ENCODE data around the gene WFIKKN1. TPM values are rescaled to one million over a fixed set of nuclear protein-coding genes. Genes with fewer than 3 reads are reported as not detected.

The WFIKKN1 gene
- total RNA-seq, 1 experiment from 2014 or later = not detected

- Histone ChIP-seq H2AFZ (ENCODE audit: low read length) (no peak overlapping the region), H3K27ac (ENCODE audit: low read length) (no peak overlapping the region), H3K79me2 (ENCODE audit: low read length) (peaks cover 13% of the 10 kb centered on the region), H3K27me3 (ENCODE audit: low read length) (no peaks in the 10 kb centered on the region), H3K36me3 (ENCODE audit: insufficient read depth, low read length) (no peaks in the 10 kb centered on the region; the same call in 1 of the 2 replicates), H3K9ac (ENCODE audit: low read length) (no peak overlapping the region), H3K4me3 (ENCODE audit: low read length) (no peak overlapping the region), H4K20me1 (ENCODE audit: insufficient read depth, low read depth, low read length) (peaks cover 20% of the 10 kb centered on the region), H3K9me2 (replicated peaks; ENCODE audit: insufficient read depth, low read length) (no peaks in the 10 kb centered on the region), H3K9me3 (ENCODE audit: low read length) (no peaks in the 10 kb centered on the region), H3K4me2 (ENCODE audit: low read depth, low read length, poor library complexity, severe bottlenecking) (no peak overlapping the region), H3K4me1 (ENCODE audit: low read length) (peaks cover 15% of the 10 kb centered on the region)
- DNase-seq = no peak
Observed at GRCh38 chr16:676913-677312, 46.1 kb downstream of the WFIKKN1 start.

GRCh38 chr16:677316-678190 is 46.8 kb downstream of the WFIKKN1 start:
- Histone ChIP-seq H3K9ac (ENCODE audit: low read length) (no peak overlapping the region), H3K9me3 (ENCODE audit: low read length) (no peaks in the 10 kb centered on the region), H3K4me2 (ENCODE audit: low read depth, low read length, poor library complexity, severe bottlenecking) (no peak overlapping the region), H2AFZ (ENCODE audit: low read length) (no peak overlapping the region), H3K9me2 (replicated peaks; ENCODE audit: insufficient read depth, low read length) (no peaks in the 10 kb centered on the region), H3K36me3 (ENCODE audit: insufficient read depth, low read length) (peaks cover 4% of the 10 kb centered on the region; the same call in 1 of the 2 replicates), H3K79me2 (ENCODE audit: low read length) (peaks cover 20% of the 10 kb centered on the region), H3K4me3 (ENCODE audit: low read length) (no peak overlapping the region), H3K27me3 (ENCODE audit: low read length) (no peaks in the 10 kb centered on the region), H3K4me1 (ENCODE audit: low read length) (peaks cover 21% of the 10 kb centered on the region), H3K27ac (ENCODE audit: low read length) (no peak overlapping the region), H4K20me1 (ENCODE audit: insufficient read depth, low read depth, low read length) (peaks cover 20% of the 10 kb centered on the region)
- DNase-seq = no peak

GRCh38 chr16:678209-678857 is 47.5 kb downstream of the WFIKKN1 start:
- Histone ChIP-seq H3K4me3 (ENCODE audit: low read length) (no peak overlapping the region), H3K36me3 (ENCODE audit: insufficient read depth, low read length) (peaks cover 4% of the 10 kb centered on the region; the same call in 1 of the 2 replicates), H3K9ac (ENCODE audit: low read length) (no peak overlapping the region), H3K27ac (ENCODE audit: low read length) (no peak overlapping the region), H3K9me2 (replicated peaks; ENCODE audit: insufficient read depth, low read length) (no peaks in the 10 kb centered on the region), H2AFZ (ENCODE audit: low read length) (no peak overlapping the region), H3K4me2 (ENCODE audit: low read depth, low read length, poor library complexity, severe bottlenecking) (no peak overlapping the region), H3K9me3 (ENCODE audit: low read length) (no peaks in the 10 kb centered on the region), H4K20me1 (ENCODE audit: insufficient read depth, low read depth, low read length) (peaks cover 20% of the 10 kb centered on the region), H3K79me2 (ENCODE audit: low read length) (peaks cover 26% of the 10 kb centered on the region), H3K27me3 (ENCODE audit: low read length) (no peaks in the 10 kb centered on the region), H3K4me1 (ENCODE audit: low read length) (peaks cover 29% of the 10 kb centered on the region)
- DNase-seq = no peak

- Histone ChIP-seq H3K9me2 (replicated peaks; ENCODE audit: insufficient read depth, low read length) (no peaks in the 10 kb centered on the region), H3K9me3 (ENCODE audit: low read length) (no peaks in the 10 kb centered on the region), H3K79me2 (ENCODE audit: low read length) (peaks cover 27% of the 10 kb centered on the region), H3K4me2 (ENCODE audit: low read depth, low read length, poor library complexity, severe bottlenecking) (peak overlapping the region; percentile 23), H3K27ac (ENCODE audit: low read length) (no peak overlapping the region), H3K9ac (ENCODE audit: low read length) (peak overlapping the region; percentile 41; the same call in 1 of the 2 replicates), H4K20me1 (ENCODE audit: insufficient read depth, low read depth, low read length) (peaks cover 20% of the 10 kb centered on the region), H3K36me3 (ENCODE audit: insufficient read depth, low read length) (peaks cover 4% of the 10 kb centered on the region; the same call in 1 of the 2 replicates), H2AFZ (ENCODE audit: low read length) (no peak overlapping the region), H3K27me3 (ENCODE audit: low read length) (no peaks in the 10 kb centered on the region), H3K4me1 (ENCODE audit: low read length) (peaks cover 30% of the 10 kb centered on the region), H3K4me3 (ENCODE audit: low read length) (no peak overlapping the region)
- peak; percentile 85 for DNase-seq
Observed at GRCh38 chr16:678858-679813, 48.4 kb downstream of the WFIKKN1 start.

- Histone ChIP-seq H2AFZ (ENCODE audit: low read length) (no peak within 1 kb of the TSS), H3K27me3 (ENCODE audit: low read length) (no peaks in the 10 kb centered on the region), H4K20me1 (ENCODE audit: insufficient read depth, low read depth, low read length) (peaks cover 17% of the 10 kb centered on the region), H3K36me3 (ENCODE audit: insufficient read depth, low read length) (0 out of 2 replicates have a peak, but pooled peaks cover 4% of the 10 kb centered on the region), H3K79me2 (ENCODE audit: low read length) (peaks cover 27% of the 10 kb centered on the region), H3K9ac (ENCODE audit: low read length) (peak within 1 kb of the TSS; percentile 96), H3K9me2 (replicated peaks; ENCODE audit: insufficient read depth, low read length) (no peaks in the 10 kb centered on the region), H3K4me2 (ENCODE audit: low read depth, low read length, poor library complexity, severe bottlenecking) (peak within 1 kb of the TSS; percentile 93), H3K4me3 (ENCODE audit: low read length) (peak within 1 kb of the TSS; percentile 89), H3K9me3 (ENCODE audit: low read length) (no peaks in the 10 kb centered on the region), H3K4me1 (ENCODE audit: low read length) (peaks cover 30% of the 10 kb centered on the region), H3K27ac (ENCODE audit: low read length) (peak within 1 kb of the TSS; percentile 75)
- peak; percentile 96 for DNase-seq
Observed at GRCh38 chr16:679814-680624, 49.2 kb downstream of the WFIKKN1 start, which contains the start of gene STUB1. Gene STUB1 (plus strand): TSS chr16:680410. CDS start chr16:680526, 116 bp downstream.

- no peak for DNase-seq
- H3K36me3 ChIP-seq (ENCODE audit: insufficient read depth, low read length) = 0 out of 2 replicates have a peak, but pooled peaks cover 4% of the 10 kb centered on the region
- peak overlapping the region; percentile 93 for H3K4me2 ChIP-seq (ENCODE audit: low read depth, low read length, poor library complexity, severe bottlenecking)
- no peaks in the 10 kb centered on the region for H3K27me3 ChIP-seq (ENCODE audit: low read length)
- H2AFZ ChIP-seq (ENCODE audit: low read length) = no peak overlapping the region
- peaks cover 15% of the 10 kb centered on the region for H4K20me1 ChIP-seq (ENCODE audit: insufficient read depth, low read depth, low read length)
- peaks cover 30% of the 10 kb centered on the region for H3K4me1 ChIP-seq (ENCODE audit: low read length)
- H3K27ac ChIP-seq (ENCODE audit: low read length) = peak overlapping the region; percentile 75
- H3K9me2 ChIP-seq (replicated peaks; ENCODE audit: insufficient read depth, low read length) = no peaks in the 10 kb centered on the region
- H3K79me2 ChIP-seq (ENCODE audit: low read length) = peaks cover 27% of the 10 kb centered on the region
- peak overlapping the region; percentile 89 for H3K4me3 ChIP-seq (ENCODE audit: low read length)
- peak overlapping the region; percentile 96 for H3K9ac ChIP-seq (ENCODE audit: low read length)
- no peaks in the 10 kb centered on the region for H3K9me3 ChIP-seq (ENCODE audit: low read length)
Observed at GRCh38 chr16:680625-680945, 49.8 kb downstream of the WFIKKN1 start.

GRCh38 chr16:680967-681745 is 50.4 kb downstream of the WFIKKN1 start:
- 0 out of 2 replicates have a peak, but pooled peaks cover 4% of the 10 kb centered on the region for H3K36me3 ChIP-seq (ENCODE audit: insufficient read depth, low read length)
- no peaks in the 10 kb centered on the region for H3K27me3 ChIP-seq (ENCODE audit: low read length)
- peak; percentile 71 for DNase-seq
- peaks cover 27% of the 10 kb centered on the region for H3K79me2 ChIP-seq (ENCODE audit: low read length)
- no peaks in the 10 kb centered on the region for H3K9me2 ChIP-seq (replicated peaks; ENCODE audit: insufficient read depth, low read length)
- H3K4me1 ChIP-seq (ENCODE audit: low read length) = peaks cover 30% of the 10 kb centered on the region
- peaks cover 15% of the 10 kb centered on the region for H4K20me1 ChIP-seq (ENCODE audit: insufficient read depth, low read depth, low read length)
- H3K27ac ChIP-seq (ENCODE audit: low read length) = peak overlapping the region; percentile 75
- no peak overlapping the region for H2AFZ ChIP-seq (ENCODE audit: low read length)
- no peaks in the 10 kb centered on the region for H3K9me3 ChIP-seq (ENCODE audit: low read length)
- H3K9ac ChIP-seq (ENCODE audit: low read length) = peak overlapping the region; percentile 96
- H3K4me3 ChIP-seq (ENCODE audit: low read length) = peak overlapping the region; percentile 89
- H3K4me2 ChIP-seq (ENCODE audit: low read depth, low read length, poor library complexity, severe bottlenecking) = peak overlapping the region; percentile 93

Measured in Karpas-422 (cell line).